ENCODE measurements around the gene SESN1.

SESN1 gene

GRCh38 chr6:109052852-109053251 is 41.8 kb downstream of the SESN1 start:
- H3K27ac ChIP-seq (replicated peaks), result no peak overlapping the region
- DNase-seq (ENCODE audit: low read depth in 1 of 2, low spot score in 1 of 2), result no peak
- no peak overlapping the region for H3K4me3 ChIP-seq (replicated peaks; ENCODE audit: insufficient read depth, low read length)
- TF ChIP-seq POLR2AphosphoS5 (IDR thresholded peaks at IDR 0.05; ENCODE audit: low read depth) (no peak), CTCF (IDR thresholded peaks at IDR 0.05; ENCODE audit: insufficient read depth, low read length) (no peak), SPI1 (IDR thresholded peaks at IDR 0.05; ENCODE audit: borderline replicate concordance, low read depth) (no peak), REST (IDR thresholded peaks at IDR 0.05; ENCODE audit: insufficient replicate concordance, low read depth) (no peak), GABPA (IDR thresholded peaks at IDR 0.05; ENCODE audit: low read depth) (no peak)
- H3K27me3 ChIP-seq (ENCODE audit: insufficient read depth, poor library complexity, severe bottlenecking), result no peaks in the 10 kb centered on the region

GRCh38 chr6:109052018-109052651 is 42.5 kb downstream of the SESN1 start:
- TF ChIP-seq POLR2AphosphoS5 (IDR thresholded peaks at IDR 0.05; ENCODE audit: low read depth), result no peak
- no peak for TF ChIP-seq CTCF (IDR thresholded peaks at IDR 0.05; ENCODE audit: insufficient read depth, low read length)
- no peaks in the 10 kb centered on the region for H3K27me3 ChIP-seq (ENCODE audit: insufficient read depth, poor library complexity, severe bottlenecking)
- H3K4me3 ChIP-seq (replicated peaks; ENCODE audit: insufficient read depth, low read length), result no peak overlapping the region
- no peak overlapping the region for H3K27ac ChIP-seq (replicated peaks)
- no peak for DNase-seq (ENCODE audit: low read depth in 1 of 2, low spot score in 1 of 2)

- TF ChIP-seq REST (IDR thresholded peaks at IDR 0.05; ENCODE audit: insufficient replicate concordance, low read depth) (no peak), CTCF (IDR thresholded peaks at IDR 0.05; ENCODE audit: insufficient read depth, low read length) (no peak), SPI1 (IDR thresholded peaks at IDR 0.05; ENCODE audit: borderline replicate concordance, low read depth) (no peak), POLR2AphosphoS5 (IDR thresholded peaks at IDR 0.05; ENCODE audit: low read depth) (no peak), GABPA (IDR thresholded peaks at IDR 0.05; ENCODE audit: low read depth) (no peak)
- no peak for DNase-seq (ENCODE audit: low read depth in 1 of 2, low spot score in 1 of 2)
- Histone ChIP-seq H3K27me3 (ENCODE audit: insufficient read depth, poor library complexity, severe bottlenecking) (no peaks in the 10 kb centered on the region), H3K4me3 (replicated peaks; ENCODE audit: insufficient read depth, low read length) (no peak overlapping the region), H3K27ac (replicated peaks) (no peak overlapping the region)
Observed at GRCh38 chr6:109051301-109052017, 43.2 kb downstream of the SESN1 start.

Data from HL-60 (cell line).